PFSK-1 (cell line): ENCODE results near the gene PTPRT.

Source experiments
- POLR2AphosphoS5 ChIP-seq: IDR thresholded peaks from 2 replicates; pipeline ENCODE4 v1.6.1; 2012; ENCODE audit warnings: low read depth, mild to moderate bottlenecking, control low read depth, low read length, moderate library complexity
- TAF1 ChIP-seq: IDR thresholded peaks from 2 replicates; pipeline ENCODE4 v1.6.1; 2012; ENCODE audit warnings: low read length, control low read depth, borderline replicate concordance; ENCODE audit not compliant: insufficient read depth
- TF ChIP-seq, protein P1 (sequence below), 2 experiments: IDR thresholded peaks; 2 replicates each; pipeline versions ENCODE4 v1.6.1 to v1.8.0; 2011 to 2012; ENCODE audit warnings: low read depth in 2 of 2, low read length in 2 of 2, control low read depth in 1 of 2, inconsistent platforms in 1 of 2, mild to moderate bottlenecking in 1 of 2, moderate library complexity in 1 of 2; ENCODE audit not compliant: insufficient read depth in 1 of 2

DNA sequence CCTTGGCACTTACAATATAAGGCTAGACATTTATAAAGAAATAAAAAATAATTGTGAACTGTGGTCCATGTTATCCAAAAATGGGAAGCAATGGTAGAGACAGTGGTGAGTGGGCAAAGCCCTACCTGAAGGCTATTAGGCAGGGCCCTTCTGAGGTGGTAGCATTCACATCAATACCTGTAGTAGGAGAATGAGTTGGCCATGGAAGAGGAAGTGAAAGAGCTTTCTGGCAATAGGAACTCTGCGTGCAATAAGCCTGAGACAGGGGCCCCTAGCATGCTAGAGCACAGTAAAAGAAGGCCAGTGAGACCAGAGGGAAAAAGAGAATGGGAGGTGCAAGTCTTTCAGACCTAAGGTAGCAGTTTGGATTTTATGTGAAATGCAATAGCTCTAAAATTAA, 754.5 kb downstream of the PTPRT start:
- TF ChIP-seq TAF1 (no peak), POLR2AphosphoS5 (no peak)
- TF ChIP-seq, protein P1, sequence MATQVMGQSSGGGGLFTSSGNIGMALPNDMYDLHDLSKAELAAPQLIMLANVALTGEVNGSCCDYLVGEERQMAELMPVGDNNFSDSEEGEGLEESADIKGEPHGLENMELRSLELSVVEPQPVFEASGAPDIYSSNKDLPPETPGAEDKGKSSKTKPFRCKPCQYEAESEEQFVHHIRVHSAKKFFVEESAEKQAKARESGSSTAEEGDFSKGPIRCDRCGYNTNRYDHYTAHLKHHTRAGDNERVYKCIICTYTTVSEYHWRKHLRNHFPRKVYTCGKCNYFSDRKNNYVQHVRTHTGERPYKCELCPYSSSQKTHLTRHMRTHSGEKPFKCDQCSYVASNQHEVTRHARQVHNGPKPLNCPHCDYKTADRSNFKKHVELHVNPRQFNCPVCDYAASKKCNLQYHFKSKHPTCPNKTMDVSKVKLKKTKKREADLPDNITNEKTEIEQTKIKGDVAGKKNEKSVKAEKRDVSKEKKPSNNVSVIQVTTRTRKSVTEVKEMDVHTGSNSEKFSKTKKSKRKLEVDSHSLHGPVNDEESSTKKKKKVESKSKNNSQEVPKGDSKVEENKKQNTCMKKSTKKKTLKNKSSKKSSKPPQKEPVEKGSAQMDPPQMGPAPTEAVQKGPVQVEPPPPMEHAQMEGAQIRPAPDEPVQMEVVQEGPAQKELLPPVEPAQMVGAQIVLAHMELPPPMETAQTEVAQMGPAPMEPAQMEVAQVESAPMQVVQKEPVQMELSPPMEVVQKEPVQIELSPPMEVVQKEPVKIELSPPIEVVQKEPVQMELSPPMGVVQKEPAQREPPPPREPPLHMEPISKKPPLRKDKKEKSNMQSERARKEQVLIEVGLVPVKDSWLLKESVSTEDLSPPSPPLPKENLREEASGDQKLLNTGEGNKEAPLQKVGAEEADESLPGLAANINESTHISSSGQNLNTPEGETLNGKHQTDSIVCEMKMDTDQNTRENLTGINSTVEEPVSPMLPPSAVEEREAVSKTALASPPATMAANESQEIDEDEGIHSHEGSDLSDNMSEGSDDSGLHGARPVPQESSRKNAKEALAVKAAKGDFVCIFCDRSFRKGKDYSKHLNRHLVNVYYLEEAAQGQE (IDR thresholded peaks at IDR 0.05; ENCODE audit: insufficient read depth in 1 of 2, low read depth in 2 of 2, low read length in 2 of 2): no peak
